Measurements from ENCODE around the gene CHMP1B.
"Not testable (repeated sequence)": the region's sequence is repeated elsewhere in the genome, so short reads cannot be mapped to it uniquely, and the experiment has no call there.

The CHMP1B gene

GRCh38 chr18:11872479-11873136 lies 21.4 kb downstream of the CHMP1B start:
- DNase-seq: no peak

DNA sequence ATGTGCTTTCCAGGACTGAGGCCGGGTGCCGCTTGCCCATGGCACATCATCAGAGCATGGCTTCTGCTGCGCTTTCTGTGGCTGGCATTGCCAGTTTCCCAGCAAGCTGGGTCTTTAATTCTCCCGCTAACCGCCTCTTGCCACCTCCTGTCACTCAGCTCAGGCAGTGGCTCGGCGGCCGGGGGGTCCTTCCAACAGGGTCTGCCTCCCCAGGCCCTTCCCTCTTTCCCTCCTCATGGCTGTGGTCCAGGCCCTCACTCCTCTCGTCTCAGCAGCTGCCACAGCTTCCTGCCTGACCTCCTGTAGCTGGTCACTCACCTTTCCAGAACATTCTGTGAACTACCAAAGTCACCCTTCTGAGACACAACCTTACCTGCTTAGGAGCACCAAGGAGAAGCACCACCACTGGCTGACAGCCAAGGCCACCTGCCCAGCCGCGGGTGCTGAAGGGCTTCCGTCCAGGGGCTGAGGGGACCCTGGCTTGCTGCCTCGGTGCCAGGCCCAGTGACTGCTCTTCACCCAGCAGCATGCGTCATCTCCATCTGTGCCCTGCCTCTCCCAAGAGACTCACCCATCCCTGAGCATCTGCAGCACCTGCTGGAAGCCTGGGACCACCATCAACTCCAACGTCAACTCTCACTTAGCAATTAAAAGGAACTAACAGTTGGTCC lies 22.6 kb downstream of the CHMP1B start:
- no peak for DNase-seq

DNA sequence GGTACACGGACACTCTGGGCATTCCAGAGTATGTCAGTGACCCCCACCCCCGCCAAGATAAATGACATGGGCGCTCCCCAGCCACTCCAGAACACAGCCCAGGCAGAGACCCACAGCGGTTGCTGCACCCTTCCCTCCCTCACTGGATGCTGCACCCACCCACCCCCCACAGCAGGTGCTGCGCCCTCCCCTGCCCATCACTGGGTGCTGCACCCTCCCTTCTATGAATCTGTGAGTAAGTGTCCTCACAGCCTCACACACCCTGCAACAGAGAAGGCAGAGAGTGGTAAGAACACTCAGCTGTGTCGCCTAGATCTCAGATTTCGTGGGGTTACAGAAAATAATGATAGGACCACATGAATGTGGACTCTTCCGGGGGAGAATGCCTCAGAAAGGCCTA lies 23.5 kb downstream of the CHMP1B start:
- DNase-seq: no peak

GRCh38 chr18:11877497-11878135 lies 26.4 kb downstream of the CHMP1B start:
- DNase-seq: no peak

DNA sequence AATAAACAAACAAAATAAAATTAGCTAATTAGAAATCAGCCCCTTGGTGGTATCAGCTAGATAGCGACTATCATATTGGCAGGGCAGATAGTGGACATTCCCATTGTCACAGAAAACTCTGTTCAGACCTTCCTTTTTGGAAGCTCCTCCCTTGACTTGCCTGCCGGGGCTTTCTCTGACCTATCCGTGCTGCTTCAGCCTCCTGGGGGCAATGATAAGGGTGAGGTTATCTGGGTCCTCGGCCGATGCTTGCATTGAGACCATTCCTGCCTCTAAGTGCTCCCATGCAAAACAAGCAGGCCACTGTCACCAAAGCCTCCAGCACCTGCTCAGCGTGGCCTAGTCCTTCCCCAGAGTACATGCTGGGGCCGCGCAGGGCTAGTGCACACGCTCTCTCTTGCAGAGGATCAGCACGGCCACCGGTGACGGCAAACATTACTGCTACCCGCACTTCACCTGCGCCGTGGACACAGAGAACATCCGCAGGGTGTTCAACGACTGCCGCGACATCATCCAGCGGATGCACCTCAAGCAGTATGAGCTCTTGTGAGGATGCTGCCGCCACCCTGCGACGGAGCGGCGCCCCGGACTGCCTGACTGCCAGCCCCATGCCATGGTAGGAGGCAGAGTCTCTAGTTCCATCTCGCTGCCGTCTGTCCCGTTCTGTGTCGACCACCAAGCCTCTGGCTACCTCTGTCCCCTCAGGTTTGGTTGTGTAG lies 29.5 kb downstream of the CHMP1B start:
- DNase-seq: no peak

DNA sequence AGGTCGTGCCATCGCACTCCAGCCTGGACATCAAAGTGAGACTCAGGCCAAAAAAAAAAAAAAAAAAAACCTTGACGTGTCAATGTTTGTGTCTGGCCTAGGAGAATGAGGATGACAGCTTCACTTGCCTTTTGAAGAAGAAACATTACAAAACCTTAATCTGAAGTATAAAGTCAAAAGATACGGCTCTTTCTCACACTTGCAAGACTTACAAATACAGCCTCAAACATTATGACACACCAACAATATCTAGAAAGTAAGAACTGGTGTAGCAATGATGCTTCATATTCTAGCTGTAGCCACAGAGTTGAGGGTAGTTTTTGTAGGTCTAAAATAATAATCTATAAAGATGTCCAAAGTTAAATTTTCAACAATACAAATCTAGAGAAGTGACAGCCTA lies 31.4 kb downstream of the CHMP1B start:
- no peak for DNase-seq

- no peak for DNase-seq
These were observed 31.9 kb downstream of the CHMP1B start for GRCh38 chr18:11883153-11883552.

DNA sequence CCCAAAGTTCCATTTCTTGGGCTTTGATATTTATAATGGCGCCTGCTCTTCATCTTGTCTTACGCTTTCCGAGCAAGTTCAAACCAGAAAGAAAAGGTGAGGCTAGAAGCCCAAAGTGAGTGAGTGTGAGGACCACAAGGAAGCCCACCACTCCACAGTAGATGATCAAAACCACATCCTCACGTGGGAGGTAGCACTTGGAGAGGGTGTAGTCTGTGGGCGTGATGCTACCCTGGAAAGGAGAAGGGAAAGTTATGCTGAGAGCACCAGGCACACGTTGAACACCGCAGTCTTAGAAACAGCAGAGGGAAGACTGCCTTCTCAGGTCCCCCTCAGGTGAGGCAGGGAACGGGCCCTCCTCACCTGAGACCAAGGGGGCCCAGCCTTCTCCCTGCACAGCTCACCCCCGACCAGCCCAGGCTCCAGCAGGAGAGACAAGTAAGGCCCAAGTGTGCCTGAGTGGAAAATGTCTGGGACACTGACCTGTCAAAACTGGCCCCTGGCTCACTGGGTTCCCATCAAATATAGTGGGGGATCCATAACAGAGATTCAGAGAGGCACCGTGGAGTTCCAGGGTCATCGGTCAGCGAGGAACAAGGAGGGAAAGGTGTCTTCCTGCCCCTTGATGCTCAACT lies 33.3 kb downstream of the CHMP1B start:
- DNase-seq: no peak

DNA sequence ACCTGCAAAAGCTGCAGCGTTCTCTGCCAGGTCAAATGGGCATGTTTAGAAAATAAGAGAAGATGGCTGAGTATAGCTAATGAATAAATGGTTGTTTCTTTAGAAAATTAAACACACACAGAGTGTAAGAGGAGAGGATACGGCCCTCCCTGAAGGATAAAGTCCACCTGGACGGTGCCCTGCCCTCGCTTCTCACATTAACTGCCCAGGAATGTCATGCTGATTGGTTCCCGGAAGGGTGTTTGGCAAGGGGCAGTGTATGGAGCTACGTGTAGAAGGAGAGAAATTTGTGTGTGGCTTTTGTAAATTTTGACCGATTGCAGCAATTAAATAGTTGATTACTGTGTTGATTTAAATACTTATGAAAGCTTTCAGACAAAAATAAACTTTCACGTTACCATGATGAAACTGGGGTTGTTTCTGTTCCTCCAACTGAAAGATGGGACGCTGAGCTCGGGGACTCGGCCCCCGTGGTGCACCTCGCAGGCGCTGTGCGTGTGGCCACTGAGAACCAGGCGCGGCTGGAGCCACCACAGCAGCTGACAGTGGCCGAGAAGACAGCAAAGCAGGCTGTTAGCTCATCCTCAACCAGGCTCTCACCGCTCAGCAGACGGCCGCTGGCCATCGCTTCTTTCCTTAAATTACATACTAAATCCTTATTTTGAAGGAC lies 34.2 kb downstream of the CHMP1B start:
- no peak for DNase-seq

GRCh38 chr18:11886577-11887110 lies 35.4 kb downstream of the CHMP1B start:
- no peak for DNase-seq

GRCh38 chr18:11887328-11888128 lies 36.3 kb downstream of the CHMP1B start:
- no peak for DNase-seq

- no peak for DNase-seq
These were observed 37.5 kb downstream of the CHMP1B start for GRCh38 chr18:11888726-11889125.

- no peak for DNase-seq
These were observed 38.1 kb downstream of the CHMP1B start for GRCh38 chr18:11889284-11889683.

DNA sequence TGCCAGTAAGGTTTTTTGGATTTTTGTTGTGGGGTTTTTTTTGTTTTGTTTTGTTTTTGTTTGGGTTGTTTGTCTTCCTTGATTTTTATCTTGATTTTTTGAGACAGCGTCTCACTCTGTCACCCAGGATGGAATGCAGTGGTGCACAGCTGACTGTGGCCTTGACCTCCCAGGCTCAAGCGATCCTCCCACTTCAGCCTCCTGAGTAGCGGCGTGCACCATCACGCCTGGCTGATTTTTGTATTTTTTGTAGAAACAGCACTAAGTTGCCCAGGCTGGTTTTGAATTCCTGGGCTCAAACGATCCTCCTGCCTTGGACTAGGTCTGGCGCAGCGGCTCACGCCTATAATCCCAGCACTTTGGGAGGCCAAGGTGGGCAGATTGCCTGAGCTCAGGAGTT lies 40.5 kb downstream of the CHMP1B start:
- no peak for DNase-seq

DNA sequence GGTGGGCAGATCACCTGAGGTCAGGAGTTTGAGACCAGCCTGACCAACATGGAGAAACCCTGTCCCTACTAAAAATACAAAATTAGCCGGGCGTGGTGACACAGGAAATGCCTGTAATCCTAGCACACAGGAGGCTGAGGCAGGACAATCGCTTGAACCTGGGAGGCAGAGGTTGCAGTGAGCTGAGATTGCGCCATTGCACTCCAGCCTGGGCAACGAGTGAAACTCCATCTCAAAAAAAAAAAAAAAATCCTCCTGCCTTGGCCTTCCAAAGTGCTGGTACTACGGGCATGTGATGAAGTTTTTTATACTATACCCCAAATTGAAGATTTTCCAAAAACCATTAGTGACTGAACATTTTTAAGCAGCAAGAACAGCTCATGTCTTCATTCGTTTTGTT lies 41.2 kb downstream of the CHMP1B start:
- DNase-seq: not testable (repeated sequence)

GRCh38 chr18:11897781-11898180 lies 46.6 kb downstream of the CHMP1B start:
- no peak for DNase-seq

- DNase-seq: no peak
These were observed 47.9 kb downstream of the CHMP1B start for GRCh38 chr18:11899063-11899462.

GRCh38 chr18:11901826-11902438 lies 50.7 kb downstream of the CHMP1B start:
- no peak for DNase-seq

DNA sequence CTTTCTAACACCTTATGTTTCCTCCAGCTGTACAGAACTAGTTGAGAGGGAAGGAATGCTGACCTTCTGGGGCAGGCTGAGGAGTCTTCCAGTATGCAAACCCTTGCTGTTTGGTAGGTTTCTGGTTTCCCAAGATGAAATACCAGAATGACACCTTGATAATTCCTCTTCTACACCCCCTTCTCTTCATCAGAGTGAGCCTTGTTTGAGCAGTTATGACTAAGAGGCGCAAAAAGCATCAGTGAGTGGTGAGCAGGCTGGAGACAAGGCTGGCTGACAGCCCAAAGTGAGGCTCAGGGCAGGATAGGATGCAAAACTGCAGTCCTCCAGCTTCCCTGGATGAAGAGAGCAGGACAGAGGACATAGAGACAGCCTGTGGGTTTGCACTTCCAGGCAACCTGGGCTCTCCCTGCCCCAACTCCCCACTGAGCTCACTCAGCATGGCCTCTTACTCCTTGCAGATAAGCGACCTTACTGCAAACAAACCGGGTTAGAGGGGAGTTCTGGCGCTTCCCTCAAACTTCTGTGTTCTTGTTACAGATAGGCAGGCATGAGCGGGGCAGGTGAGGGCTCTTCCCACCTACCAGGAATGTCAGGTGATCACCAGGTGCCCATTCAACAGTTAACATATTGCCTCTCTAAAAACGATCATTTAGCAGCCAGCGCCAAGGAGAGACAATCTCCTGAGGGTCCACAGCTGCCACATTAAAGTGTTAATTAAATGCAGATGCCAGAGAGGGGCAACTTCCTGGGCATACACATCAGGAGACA lies 51.5 kb downstream of the CHMP1B start:
- no peak for DNase-seq
